SHP77 (cell line): ENCODE data around the gene TRIB2.

Experiments
- DNase-seq, 2 experiments: peaks; one replicate each; lab custom pipeline; 2025; lab: John Stamatoyannopoulos, UW

The TRIB2 gene

GRCh38 chr2:12778811-12779579, 62.3 kb downstream of the TRIB2 start:
- DNase-seq: no peak

- no peak for DNase-seq
Observed at GRCh38 chr2:12781329-12781728, 64.6 kb downstream of the TRIB2 start.

GRCh38 chr2:12787891-12788801, 71.4 kb downstream of the TRIB2 start:
- no peak for DNase-seq

- DNase-seq: no peak
Observed at GRCh38 chr2:12791906-12792305, 75.2 kb downstream of the TRIB2 start.
